ENCODE data around the gene MED7.
"Not testable (repeated sequence)": the region's sequence is repeated elsewhere in the genome, so short reads cannot be mapped to it uniquely, and the experiment has no call there.

MED7 gene

GRCh38 chr5:157187046-157187754 is 44.5 kb upstream of the MED7 start:
- TF ChIP-seq CTCF (IDR thresholded peaks at IDR 0.05; ENCODE audit: borderline replicate concordance, extremely low read depth, low read length, poor library complexity, severe bottlenecking) (no peak), EZH2 (IDR thresholded peaks at IDR 0.05; ENCODE audit: borderline replicate concordance, low read depth, low read length, severe bottlenecking) (no peak)
- Histone ChIP-seq H2AFZ (ENCODE audit: low read depth, low read length) (no peak overlapping the region), H3K4me1 (ENCODE audit: insufficient read depth, low read length) (peaks cover 81% of the 10 kb centered on the region), H4K20me1 (ENCODE audit: insufficient read depth, low read length) (peaks cover 33% of the 10 kb centered on the region), H3K4me2 (ENCODE audit: insufficient read depth, low read length) (peak overlapping the region; percentile 33), H3K9me3 (ENCODE audit: insufficient read depth, low read length, severe bottlenecking) (no peaks in the 10 kb centered on the region), H3K36me3 (ENCODE audit: insufficient read depth, low read length) (peaks cover 68% of the 10 kb centered on the region), H3K79me2 (ENCODE audit: insufficient read depth, low read length) (peaks cover 100% of the 10 kb centered on the region), H3K4me3 (ENCODE audit: low read depth in 1 of 2, low read length in 2 of 2) (no peak overlapping the region), H3K27ac (ENCODE audit: low read length) (0 out of 2 replicates have a peak overlapping the region, but pooled peaks have one; percentile 5), H3K9ac (ENCODE audit: low read depth, low read length) (no peak overlapping the region), H3K27me3 (ENCODE audit: insufficient read depth, low read length, poor library complexity) (no peaks in the 10 kb centered on the region)
- no peak for ATAC-seq (ENCODE audit: insufficient read depth, low read depth)
- DNase-seq = no peak

GRCh38 chr5:157186309-157187045 is 43.8 kb upstream of the MED7 start:
- Histone ChIP-seq H3K4me2 (ENCODE audit: insufficient read depth, low read length) (peak overlapping the region; percentile 33; the same call in 1 of the 2 replicates), H2AFZ (ENCODE audit: low read depth, low read length) (no peak overlapping the region), H3K4me1 (ENCODE audit: insufficient read depth, low read length) (peaks cover 74% of the 10 kb centered on the region), H3K79me2 (ENCODE audit: insufficient read depth, low read length) (peaks cover 100% of the 10 kb centered on the region), H3K9me3 (ENCODE audit: insufficient read depth, low read length, severe bottlenecking) (no peaks in the 10 kb centered on the region), H3K4me3 (ENCODE audit: low read depth in 1 of 2, low read length in 2 of 2) (no peak overlapping the region), H4K20me1 (ENCODE audit: insufficient read depth, low read length) (peaks cover 33% of the 10 kb centered on the region), H3K9ac (ENCODE audit: low read depth, low read length) (no peak overlapping the region), H3K27me3 (ENCODE audit: insufficient read depth, low read length, poor library complexity) (no peaks in the 10 kb centered on the region), H3K36me3 (ENCODE audit: insufficient read depth, low read length) (peaks cover 65% of the 10 kb centered on the region), H3K27ac (ENCODE audit: low read length) (no peak overlapping the region)
- ATAC-seq (ENCODE audit: insufficient read depth, low read depth) (no peak), DNase-seq (no peak)
- TF ChIP-seq EZH2 (IDR thresholded peaks at IDR 0.05; ENCODE audit: borderline replicate concordance, low read depth, low read length, severe bottlenecking) (no peak), CTCF (IDR thresholded peaks at IDR 0.05; ENCODE audit: borderline replicate concordance, extremely low read depth, low read length, poor library complexity, severe bottlenecking) (no peak)

- Histone ChIP-seq H3K4me1 (ENCODE audit: insufficient read depth, low read length) (peaks cover 72% of the 10 kb centered on the region), H3K36me3 (ENCODE audit: insufficient read depth, low read length) (peaks cover 58% of the 10 kb centered on the region), H4K20me1 (ENCODE audit: insufficient read depth, low read length) (peaks cover 27% of the 10 kb centered on the region; the same call in 1 of the 2 replicates), H3K4me3 (ENCODE audit: low read depth in 1 of 2, low read length in 2 of 2) (peak overlapping the region in 1 of 2 experiments; percentile 68; a peak in 1 of 4 replicates), H3K4me2 (ENCODE audit: insufficient read depth, low read length) (peak overlapping the region; percentile 68), H3K27ac (ENCODE audit: low read length) (peak overlapping the region; percentile 40; the same call in 1 of the 2 replicates), H3K79me2 (ENCODE audit: insufficient read depth, low read length) (peaks cover 99% of the 10 kb centered on the region)
- not testable (repeated sequence) for DNase-seq; H2AFZ ChIP-seq (ENCODE audit: low read depth, low read length); H3K27me3 ChIP-seq (ENCODE audit: insufficient read depth, low read length, poor library complexity); ATAC-seq (ENCODE audit: insufficient read depth, low read depth); H3K9ac ChIP-seq (ENCODE audit: low read depth, low read length); H3K9me3 ChIP-seq (ENCODE audit: insufficient read depth, low read length, severe bottlenecking)
These were observed 42.5 kb upstream of the MED7 start for GRCh38 chr5:157185122-157185521.

DNA sequence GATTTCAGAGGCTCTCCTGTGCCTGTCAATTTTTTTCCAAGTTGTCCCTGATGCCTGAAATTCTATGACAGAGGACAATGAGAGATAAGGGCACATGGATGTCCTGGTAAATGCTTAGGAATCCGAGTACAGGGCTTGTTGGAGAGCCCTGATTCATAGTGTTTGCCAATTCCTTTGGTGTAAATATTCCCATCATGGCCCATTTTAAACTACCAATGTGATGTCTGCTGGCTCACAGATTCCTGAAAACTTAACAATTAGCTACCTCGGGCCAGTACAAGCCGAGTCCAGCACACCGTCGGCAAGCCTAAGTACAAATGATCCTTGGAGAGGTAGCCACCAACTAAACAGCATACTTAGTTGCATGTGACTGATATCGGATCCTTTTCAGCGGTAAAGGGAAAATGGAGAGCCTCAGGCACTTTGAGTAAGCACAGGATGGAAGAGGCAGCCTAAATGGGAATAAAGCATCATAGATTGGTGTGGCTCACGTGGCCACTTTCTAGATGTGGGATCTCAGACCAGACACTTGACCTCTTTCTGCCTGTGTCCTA is 41.5 kb upstream of the MED7 start:
- Histone ChIP-seq H3K36me3 (ENCODE audit: insufficient read depth, low read length) (peaks cover 58% of the 10 kb centered on the region), H3K4me3 (ENCODE audit: low read depth in 1 of 2, low read length in 2 of 2) (peak overlapping the region in 1 of 2 experiments; percentile 68; a peak in 2 of 4 replicates), H3K4me1 (ENCODE audit: insufficient read depth, low read length) (peaks cover 77% of the 10 kb centered on the region), H3K9me3 (ENCODE audit: insufficient read depth, low read length, severe bottlenecking) (no peaks in the 10 kb centered on the region), H3K4me2 (ENCODE audit: insufficient read depth, low read length) (peak overlapping the region; percentile 68), H3K27me3 (ENCODE audit: insufficient read depth, low read length, poor library complexity) (no peaks in the 10 kb centered on the region), H3K27ac (ENCODE audit: low read length) (peak overlapping the region; percentile 40), H4K20me1 (ENCODE audit: insufficient read depth, low read length) (peaks cover 27% of the 10 kb centered on the region; the same call in 1 of the 2 replicates), H2AFZ (ENCODE audit: low read depth, low read length) (no peak overlapping the region), H3K79me2 (ENCODE audit: insufficient read depth, low read length) (peaks cover 98% of the 10 kb centered on the region), H3K9ac (ENCODE audit: low read depth, low read length) (peak overlapping the region; percentile 33)
- ATAC-seq (ENCODE audit: insufficient read depth, low read depth) (no peak), DNase-seq (no peak)
- TF ChIP-seq CTCF (IDR thresholded peaks at IDR 0.05; ENCODE audit: borderline replicate concordance, extremely low read depth, low read length, poor library complexity, severe bottlenecking) (no peak), EZH2 (IDR thresholded peaks at IDR 0.05; ENCODE audit: borderline replicate concordance, low read depth, low read length, severe bottlenecking) (no peak)
